HG03280 (cell line): Measurements from ENCODE around the gene PHAF1.

Experiments used
- ATAC-seq: cut with Tn5 transposase; IDR thresholded peaks from one replicate; pipeline ENCODE4 v1.9.1; 2021; ENCODE audit warnings: mild to moderate bottlenecking, moderate library complexity; ENCODE audit not compliant: unreplicated experiment

The PHAF1 gene

GRCh38 chr16:67146523-67147357 is 37.0 kb downstream of the PHAF1 start:
- no peak for ATAC-seq

- no peak for ATAC-seq
These were observed 37.8 kb downstream of the PHAF1 start for GRCh38 chr16:67147437-67148140.

- no peak for ATAC-seq
These were observed 38.5 kb downstream of the PHAF1 start for GRCh38 chr16:67148221-67148620.

- ATAC-seq = no peak
These were observed 39.0 kb downstream of the PHAF1 start for GRCh38 chr16:67148656-67149275.

- no peak for ATAC-seq
These were observed 39.7 kb downstream of the PHAF1 start for GRCh38 chr16:67149276-67150046.

GRCh38 chr16:67150047-67150832 is 40.5 kb downstream of the PHAF1 start:
- no peak for ATAC-seq

GRCh38 chr16:67150833-67151396 is 41.2 kb downstream of the PHAF1 start, which contains the start of gene B3GNT9:
Gene B3GNT9, minus strand, starts transcription at chr16:67150998. Its CDS starts 513 bp downstream, at chr16:67150485.
- no peak for ATAC-seq

- ATAC-seq = no peak
These were observed 41.8 kb downstream of the PHAF1 start for GRCh38 chr16:67151431-67152097.

GRCh38 chr16:67154578-67155294 is 45.0 kb downstream of the PHAF1 start:
- ATAC-seq = no peak

- ATAC-seq = peak; percentile 21
These were observed 45.8 kb downstream of the PHAF1 start for GRCh38 chr16:67155295-67156142.

- no peak for ATAC-seq
These were observed 46.6 kb downstream of the PHAF1 start for GRCh38 chr16:67156143-67156844.

GRCh38 chr16:67157106-67157748 is 47.5 kb downstream of the PHAF1 start:
- ATAC-seq = no peak

GRCh38 chr16:67157892-67158635 is 48.3 kb downstream of the PHAF1 start:
- ATAC-seq = no peak

GRCh38 chr16:67158637-67159600 is 49.2 kb downstream of the PHAF1 start:
- ATAC-seq = peak; percentile 31

- no peak for ATAC-seq
These were observed 51.9 kb downstream of the PHAF1 start for GRCh38 chr16:67161595-67162058.
